IPS-NIHi7 (cell line): ENCODE data around the gene GTF3C1.
"Not testable (repeated sequence)": the region's sequence is repeated elsewhere in the genome, so short reads cannot be mapped to it uniquely, and the experiment has no call there.

Experiments
- DNase-seq: peaks from one replicate; pipeline ENCODE4 v3.0.0; 2012; ENCODE audit warnings: mixed read lengths; ENCODE audit errors: extremely low spot score

GTF3C1 gene

GRCh38 chr16:27463741-27464591, 85.7 kb downstream of the GTF3C1 start:
- no peak for DNase-seq

- DNase-seq, result no peak
Measured at GRCh38 chr16:27462846-27463682, 86.6 kb downstream of the GTF3C1 start.

DNA sequence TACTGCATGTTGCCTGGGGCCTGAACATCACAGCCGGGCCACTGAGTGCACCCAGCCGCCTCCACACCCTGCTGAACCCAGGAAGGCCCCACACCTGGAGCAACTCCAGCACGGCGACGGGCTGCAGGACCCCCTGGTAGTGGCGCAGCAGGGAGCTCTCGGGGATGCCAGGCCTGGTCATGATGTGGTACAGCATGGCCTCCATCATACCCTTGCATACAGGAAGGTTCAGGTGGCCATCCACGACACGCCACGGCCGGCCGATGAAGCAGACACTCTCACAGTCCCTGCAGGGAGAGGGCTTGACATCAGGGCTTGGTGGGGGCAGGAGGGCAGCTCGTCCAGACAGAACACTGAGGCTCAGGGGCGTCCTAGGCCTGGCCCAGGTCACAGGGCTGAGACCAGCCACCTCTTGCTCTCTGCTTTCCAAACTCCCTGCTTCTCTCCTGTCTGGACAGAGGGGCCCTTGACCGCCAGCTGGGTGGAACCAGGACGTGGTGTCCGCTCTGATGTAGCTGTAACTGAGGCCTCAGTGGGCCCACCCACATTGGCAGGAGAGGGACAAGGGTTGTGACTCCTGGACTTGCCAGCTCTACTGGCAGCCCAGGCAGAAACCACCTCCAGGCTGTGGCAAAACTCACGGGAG, 87.4 kb downstream of the GTF3C1 start:
- DNase-seq, result no peak

- no peak for DNase-seq
Measured at GRCh38 chr16:27461483-27462171, 88.1 kb downstream of the GTF3C1 start.

DNA sequence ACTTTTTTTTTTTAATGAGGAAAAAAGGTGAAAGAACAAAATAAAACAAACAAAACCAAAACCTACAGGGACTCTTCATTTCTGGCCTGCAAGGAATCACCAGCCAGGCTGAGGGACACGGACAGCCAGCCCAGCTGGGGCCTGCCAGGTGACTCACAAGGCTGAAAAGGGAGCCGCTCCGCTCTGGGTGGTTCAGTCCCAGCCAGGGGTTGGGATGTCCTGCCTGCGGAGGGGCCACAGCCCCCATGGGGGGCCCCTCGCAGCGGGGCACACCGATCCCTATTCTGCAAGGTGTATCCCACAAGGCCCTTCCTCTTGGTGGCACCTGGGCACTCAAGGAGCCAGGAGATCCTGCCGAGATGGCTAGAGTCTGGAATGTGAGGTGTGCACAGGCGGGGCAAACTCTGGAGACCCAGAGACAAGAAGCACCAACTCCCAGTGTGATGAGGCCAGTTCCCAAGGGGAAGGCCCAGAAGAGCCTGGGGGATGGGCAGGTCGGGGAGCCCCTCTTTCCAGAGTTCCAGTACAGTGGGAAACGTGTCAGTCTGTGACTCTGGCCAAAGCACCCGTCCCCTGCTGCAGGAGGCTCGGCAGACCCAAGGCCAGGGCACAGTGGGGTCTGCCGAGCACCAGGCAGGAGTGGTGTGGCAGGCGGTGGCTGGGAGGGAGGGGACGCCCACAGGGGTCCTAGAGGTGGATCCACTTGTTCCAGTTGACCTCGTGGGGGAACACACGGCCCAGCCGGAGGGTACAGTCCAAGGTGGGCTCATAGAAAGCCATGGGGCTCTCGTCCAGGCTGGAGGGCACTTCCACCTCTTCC, 88.8 kb downstream of the GTF3C1 start:
- DNase-seq, result no peak

GRCh38 chr16:27460213-27460612, 89.5 kb downstream of the GTF3C1 start:
- no peak for DNase-seq

DNA sequence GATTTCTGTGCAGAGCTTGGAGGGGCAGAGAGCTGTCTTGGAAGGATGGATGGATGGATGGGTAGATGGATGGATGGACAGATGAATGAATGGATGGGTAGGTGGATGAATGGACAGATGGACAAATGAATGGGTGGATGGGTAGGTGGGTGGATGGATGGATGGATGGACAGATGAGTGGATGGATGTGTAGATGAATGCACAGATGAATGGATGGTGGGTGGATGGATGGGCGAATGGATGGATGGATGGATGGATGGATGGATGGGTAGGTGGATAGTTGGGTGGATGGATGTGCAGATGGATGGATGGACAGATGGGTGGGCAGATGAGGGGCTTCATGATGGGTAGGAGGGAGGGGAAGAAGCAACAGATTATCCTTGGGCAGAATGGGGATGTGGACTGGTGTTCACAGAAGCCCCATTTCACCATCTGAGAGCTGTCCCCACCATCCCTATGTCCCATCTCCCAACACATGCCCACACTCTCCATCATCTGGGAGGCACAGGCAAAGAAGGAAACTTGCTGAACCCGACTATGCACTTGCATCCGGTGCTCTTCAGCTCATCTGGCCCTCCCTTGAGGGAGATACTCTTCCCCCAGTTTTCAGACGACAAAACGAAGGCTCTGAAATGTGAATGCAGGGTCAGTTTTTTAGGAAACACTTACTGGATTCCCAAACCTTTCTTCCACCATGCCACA, 90.6 kb downstream of the GTF3C1 start:
- no peak for DNase-seq

DNA sequence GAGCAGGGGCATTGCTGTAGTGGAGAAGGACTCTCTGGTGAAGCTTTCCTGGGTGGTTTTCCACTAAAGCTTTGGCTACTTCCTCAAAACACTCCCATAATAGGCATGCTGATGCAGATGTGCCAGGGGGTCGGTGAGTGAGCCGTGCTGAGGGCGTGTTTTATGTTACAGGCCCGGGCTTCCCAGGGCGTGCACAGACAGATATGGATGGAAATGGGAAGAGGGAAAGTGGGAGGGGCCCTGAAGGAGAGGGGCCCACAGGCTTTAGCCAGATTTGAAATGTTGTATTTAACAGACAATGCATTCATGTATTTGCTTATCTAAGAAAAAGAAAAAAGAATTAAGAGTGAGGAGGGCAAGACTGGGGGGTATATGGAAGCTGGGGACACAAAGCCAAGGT, 91.5 kb downstream of the GTF3C1 start:
- no peak for DNase-seq

- DNase-seq, result not testable (repeated sequence)
Measured at GRCh38 chr16:27457605-27457900, 92.2 kb downstream of the GTF3C1 start.

GRCh38 chr16:27455700-27456099, 94.0 kb downstream of the GTF3C1 start:
- no peak for DNase-seq

GRCh38 chr16:27453494-27453825, 96.3 kb downstream of the GTF3C1 start:
- DNase-seq, result no peak

GRCh38 chr16:27452569-27453493, 96.9 kb downstream of the GTF3C1 start:
- DNase-seq, result no peak

GRCh38 chr16:27450196-27450549, 99.5 kb downstream of the GTF3C1 start:
- no peak for DNase-seq

- DNase-seq, result no peak
Measured at GRCh38 chr16:27449434-27450195, 100.1 kb downstream of the GTF3C1 start.

GRCh38 chr16:27448532-27449433, 100.9 kb downstream of the GTF3C1 start:
- no peak for DNase-seq

DNA sequence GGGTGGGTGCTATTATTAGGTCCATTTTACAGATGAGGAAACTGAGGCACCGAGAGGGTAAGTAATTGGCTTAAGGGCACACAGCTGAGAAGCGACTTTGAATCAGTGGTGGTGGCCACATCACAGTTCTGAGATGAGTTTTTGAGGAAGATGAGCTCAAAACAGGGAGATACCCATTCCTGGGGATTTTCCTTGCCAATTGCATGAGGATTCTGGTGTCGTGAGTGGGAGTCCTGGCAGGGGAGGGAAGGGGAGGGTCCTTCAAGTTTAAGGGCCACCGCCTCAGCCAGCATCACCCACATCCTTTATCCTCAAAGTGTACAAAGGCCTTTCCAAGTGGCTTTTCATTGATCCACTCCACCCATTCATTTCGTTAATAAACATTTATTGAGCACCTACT, 102.4 kb downstream of the GTF3C1 start:
- no peak for DNase-seq

- no peak for DNase-seq
Measured at GRCh38 chr16:27446721-27447120, 103.0 kb downstream of the GTF3C1 start.
